Colonic mucosa (tissue), 4 donors: ENCODE data around the gene GPR141. TPM values are rescaled to one million over a fixed set of nuclear protein-coding genes. Genes with fewer than 3 reads are reported as not detected.

Experiments used
- DNase-seq: peaks from one replicate; pipeline ENCODE4 v3.0.0-alpha.2; 2020
- H3K27ac ChIP-seq: fragments of 200-600 bp; one replicate; pipeline ENCODE4 v1.8.0; 2021
- H3K27me3 ChIP-seq: fragments of 200-600 bp; one replicate; pipeline ENCODE4 v1.8.0; 2021
- H3K36me3 ChIP-seq: fragments of 200-600 bp; one replicate; pipeline ENCODE4 v1.8.0; 2021
- H3K4me1 ChIP-seq: fragments of 200-600 bp; one replicate; pipeline ENCODE4 v1.8.0; 2021; ENCODE audit warnings: mild to moderate bottlenecking
- H3K4me3 ChIP-seq: fragments of 200-600 bp; one replicate; pipeline ENCODE4 v1.8.0; 2021
- H3K9ac ChIP-seq, 2 donors: one replicate each; pipeline ENCODE4 v1.7.0; 2013; ENCODE audit warnings: control low read depth in 2 of 2, low read depth in 2 of 2, low read length in 2 of 2
- H3K9me3 ChIP-seq: fragments of 200-600 bp; one replicate; pipeline ENCODE4 v1.8.0; 2021
- CTCF ChIP-seq: fragments of 200-600 bp; IDR thresholded peaks from one replicate; pipeline ENCODE4 v1.8.0; 2022; ENCODE audit warnings: antibody characterized with exemption, mild to moderate bottlenecking
- intact Hi-C: fragments of 100-400 bp; cut with DNase I; formaldehyde crosslinking; loops from one replicate; pipeline ENCODE4 v1.14.1; 2022
- total RNA-seq, 2 donors: library from RNA; stranded (reverse); fragmentation: NEBNext Ultra II Directional in 1 of 2; extraction: Animal tissue kit (Norgen Biotek cat#: 25700) in 1 of 2; gene quantifications; one replicate each; pipeline ENCODE4 v1.2.1, GENCODE V29; 2021
- donor health status: healthy.
- donor health status: DM: no; HTN: no; CAD: no.
- donor health status: DM: no; HTN: no; CAD: no.

The GPR141 gene
- total RNA-seq, 2 donors from 2014 or later = 0.40 to 0.58 TPM

DNA sequence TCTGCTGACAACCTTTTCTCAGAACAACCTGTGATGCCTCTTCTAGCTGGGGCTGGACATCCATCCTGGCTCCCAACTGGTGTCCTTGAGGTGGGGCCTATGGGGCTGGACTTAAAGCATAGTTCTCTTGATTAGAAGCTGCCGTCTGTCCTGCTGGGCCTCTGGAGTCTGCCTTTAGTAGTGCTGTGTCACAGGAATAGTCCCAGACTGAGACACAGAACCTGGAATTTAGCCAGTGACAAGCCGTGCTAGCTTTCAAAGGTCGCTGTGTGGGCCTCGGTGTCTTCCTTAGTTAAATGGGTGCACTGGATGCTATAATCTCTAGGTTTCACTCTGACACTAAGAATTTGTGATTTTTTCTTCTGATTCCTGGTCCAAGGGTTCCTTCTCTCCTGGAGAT, 41.2 kb downstream of the GPR141 start:
- H3K27ac ChIP-seq = no peak overlapping the region
- H3K27me3 ChIP-seq = no peaks in the 10 kb centered on the region
- no peaks in the 10 kb centered on the region for H3K36me3 ChIP-seq
- H3K9me3 ChIP-seq = no peaks in the 10 kb centered on the region
- H3K4me1 ChIP-seq = no peaks in the 10 kb centered on the region
- H3K4me3 ChIP-seq = no peak overlapping the region
- no peak for TF ChIP-seq CTCF
- intact Hi-C loops = no loop called here
- H3K9ac ChIP-seq = no peak overlapping the region
- no peak for DNase-seq

GRCh38 chr7:37726016-37726415, 42.5 kb downstream of the GPR141 start:
- H3K4me3 ChIP-seq = no peak overlapping the region
- TF ChIP-seq CTCF = no peak
- no peaks in the 10 kb centered on the region for H3K27me3 ChIP-seq
- H3K9me3 ChIP-seq = no peaks in the 10 kb centered on the region
- H3K4me1 ChIP-seq = no peaks in the 10 kb centered on the region
- intact Hi-C loops = no loop called here
- H3K36me3 ChIP-seq = no peaks in the 10 kb centered on the region
- H3K9ac ChIP-seq = no peak overlapping the region
- no peak for DNase-seq
- no peak overlapping the region for H3K27ac ChIP-seq

DNA sequence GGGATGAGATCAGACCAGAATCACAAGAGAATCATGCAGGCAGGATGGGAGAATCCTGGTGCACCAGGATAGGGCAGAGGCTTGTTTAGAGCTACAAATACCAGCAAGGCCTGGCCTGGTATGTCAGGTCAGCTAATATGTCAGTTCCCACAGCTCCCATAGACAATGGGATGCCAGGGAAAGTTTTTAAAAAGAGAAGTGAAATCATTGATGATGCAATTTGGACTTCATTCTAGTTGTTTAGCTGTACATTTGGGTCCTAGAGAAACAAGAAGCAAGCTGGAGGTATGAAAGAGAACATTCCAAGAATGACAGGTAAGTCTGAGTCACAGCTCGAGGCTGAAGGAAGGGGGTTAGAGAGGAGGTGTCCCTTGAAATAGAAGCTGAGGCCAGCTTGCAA, 45.2 kb downstream of the GPR141 start:
- TF ChIP-seq CTCF = no peak
- H3K9ac ChIP-seq = no peak overlapping the region
- no peaks in the 10 kb centered on the region for H3K36me3 ChIP-seq
- H3K27ac ChIP-seq = no peak overlapping the region
- no peaks in the 10 kb centered on the region for H3K9me3 ChIP-seq
- intact Hi-C loops = no loop called here
- H3K4me1 ChIP-seq = no peaks in the 10 kb centered on the region
- no peaks in the 10 kb centered on the region for H3K27me3 ChIP-seq
- H3K4me3 ChIP-seq = no peak overlapping the region
- no peak for DNase-seq

DNA sequence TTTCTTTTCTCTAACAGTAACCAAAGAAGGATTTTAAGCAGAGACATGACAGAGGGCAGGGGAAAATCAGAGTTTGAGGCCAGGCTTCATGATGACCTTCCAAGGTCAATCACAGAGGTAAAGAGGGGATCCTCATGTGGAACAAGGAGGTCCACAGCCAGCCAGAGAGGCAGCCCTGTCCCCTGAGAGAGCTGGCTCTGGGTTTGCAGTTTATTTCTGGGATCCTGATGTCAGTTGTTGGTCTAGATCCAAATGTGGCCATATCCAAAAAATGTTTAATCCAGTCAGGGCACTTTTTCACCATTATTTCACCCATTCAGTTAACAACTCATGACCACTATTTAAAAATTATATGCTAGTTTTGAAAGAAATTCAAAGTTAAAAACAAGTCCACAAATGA, 45.6 kb downstream of the GPR141 start:
- no peak overlapping the region for H3K4me3 ChIP-seq
- H3K36me3 ChIP-seq = no peaks in the 10 kb centered on the region
- no peak for TF ChIP-seq CTCF
- H3K4me1 ChIP-seq = no peaks in the 10 kb centered on the region
- no peaks in the 10 kb centered on the region for H3K27me3 ChIP-seq
- intact Hi-C loops = no loop called here
- no peak overlapping the region for H3K27ac ChIP-seq
- no peak for DNase-seq
- no peak overlapping the region for H3K9ac ChIP-seq
- no peaks in the 10 kb centered on the region for H3K9me3 ChIP-seq

DNA sequence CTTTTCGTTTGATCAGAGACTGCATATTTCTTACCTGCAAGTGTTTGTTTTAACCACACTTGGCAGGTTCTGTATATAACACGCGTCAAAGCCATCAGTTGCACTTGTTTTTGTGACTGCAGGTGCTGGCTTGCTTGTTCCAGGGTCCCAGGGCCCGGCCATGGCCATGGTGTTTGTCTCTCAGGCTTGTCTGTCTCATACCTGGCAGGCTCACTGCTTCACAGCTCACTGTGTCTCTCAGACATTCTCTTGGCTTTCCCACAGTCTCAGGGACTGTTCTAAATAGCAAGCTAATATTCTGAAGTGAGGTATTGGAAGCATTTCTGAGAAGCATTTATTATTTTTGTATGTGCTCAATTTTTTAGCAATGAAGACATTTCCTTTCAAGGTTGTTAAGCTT, 46.9 kb downstream of the GPR141 start:
- intact Hi-C loops = no loop called here
- no peak overlapping the region for H3K9ac ChIP-seq
- H3K27ac ChIP-seq = no peak overlapping the region

More for the DNA sequence above, 46.9 kb downstream of the GPR141 start:
- Histone ChIP-seq H3K36me3 (no peaks in the 10 kb centered on the region), H3K4me3 (no peak overlapping the region), H3K9me3 (no peaks in the 10 kb centered on the region), H3K4me1 (no peaks in the 10 kb centered on the region), H3K27me3 (no peaks in the 10 kb centered on the region)
- TF ChIP-seq CTCF = no peak
- no peak for DNase-seq
